GM23338 (cell line): Measurements from ENCODE around the gene KLHDC7A.

Experiments
- CREB1 ChIP-seq: fragments of 250-450 bp; sonication (Bioruptor Pico); IDR thresholded peaks from 2 replicates; pipeline ENCODE4 v1.5.0; 2020; ENCODE audit warnings: low read depth, mild to moderate bottlenecking, moderate library complexity
- CTCF ChIP-seq, 2 experiments: fragments of 200-600 bp in 1 of 2; sonication (generic) in 1 of 2; conservative IDR thresholded peaks; 2 replicates each; pipeline versions ENCODE4 v1.5.1 to v1.6.1; 2016 to 2017; ENCODE audit warnings: antibody characterized with exemption in 2 of 2, low read depth in 2 of 2, mild to moderate bottlenecking in 2 of 2, moderate library complexity in 1 of 2
- ETS1 ChIP-seq: IDR thresholded peaks from 2 replicates; pipeline ENCODE4 v1.6.1; 2016; ENCODE audit warnings: antibody characterized with exemption
- EZH2 ChIP-seq: fragments of 200-600 bp; sonication (generic); IDR thresholded peaks from one replicate; pipeline ENCODE4 v1.8.0; 2017; ENCODE audit warnings: antibody characterized with exemption, mild to moderate bottlenecking, low read depth; ENCODE audit not compliant: unreplicated experiment
- EZH2phosphoT487 ChIP-seq: fragments of 200-600 bp; sonication (generic); IDR thresholded peaks from one replicate; pipeline ENCODE4 v1.8.1; 2018; ENCODE audit warnings: antibody characterized with exemption; ENCODE audit not compliant: unreplicated experiment
- JUNB ChIP-seq: IDR thresholded peaks from one replicate; pipeline ENCODE4 v1.6.1; 2016; ENCODE audit warnings: antibody characterized with exemption; ENCODE audit not compliant: unreplicated experiment
- NANOG ChIP-seq: IDR thresholded peaks from 2 replicates; pipeline ENCODE4 v1.6.1; 2016; ENCODE audit warnings: antibody characterized with exemption, borderline replicate concordance
- POLR2AphosphoS5 ChIP-seq: IDR thresholded peaks from 2 replicates; pipeline ENCODE4 v1.6.1; 2016; ENCODE audit warnings: antibody characterized with exemption, low read depth
- REST ChIP-seq: IDR thresholded peaks from one replicate; pipeline ENCODE4 v1.6.1; 2018; ENCODE audit warnings: antibody characterized with exemption; ENCODE audit not compliant: unreplicated experiment
- STAT1 ChIP-seq: IDR thresholded peaks from one replicate; pipeline ENCODE4 v1.6.1; 2016; ENCODE audit warnings: antibody characterized with exemption; ENCODE audit not compliant: unreplicated experiment
- ZNF114 ChIP-seq: fragments of 250-450 bp; sonication (Bioruptor Pico); IDR thresholded peaks from 2 replicates; pipeline ENCODE4 v1.5.0; 2020; ENCODE audit warnings: mild to moderate bottlenecking, moderate library complexity

- TF ChIP-seq EZH2phosphoT487 = no peak
- no peak for TF ChIP-seq CTCF (conservative IDR thresholded peaks at IDR 0.05; ENCODE audit: low read depth in 2 of 2)
- no peak for TF ChIP-seq ETS1
- TF ChIP-seq REST = no peak
- TF ChIP-seq JUNB = no peak
- no peak for TF ChIP-seq EZH2
- no peak for TF ChIP-seq ZNF114 (CRISPR knock-in tag)
- TF ChIP-seq POLR2AphosphoS5 = no peak
- no peak for TF ChIP-seq CREB1 (CRISPR knock-in tag)
- TF ChIP-seq STAT1 = no peak
- no peak for TF ChIP-seq NANOG
These were observed 52.5 kb downstream of the KLHDC7A start for GRCh38 chr1:18533259-18533658.
